Anterior cingulate cortex (tissue), 58 donors: ENCODE results near the gene IL1RAPL2.
"Not testable (repeated sequence)": the region's sequence is repeated elsewhere in the genome, so short reads cannot be mapped to it uniquely, and the experiment has no call there.

Source experiments
- DNase-seq, 58 donors: peaks; one replicate each; lab custom pipeline; 2025; lab: John Stamatoyannopoulos, UW

IL1RAPL2 gene

GRCh38 chrX:105752338-105752956 is 1186.4 kb downstream of the IL1RAPL2 start:
- peak in 1 of 58 donors; percentile 0 for DNase-seq

DNA sequence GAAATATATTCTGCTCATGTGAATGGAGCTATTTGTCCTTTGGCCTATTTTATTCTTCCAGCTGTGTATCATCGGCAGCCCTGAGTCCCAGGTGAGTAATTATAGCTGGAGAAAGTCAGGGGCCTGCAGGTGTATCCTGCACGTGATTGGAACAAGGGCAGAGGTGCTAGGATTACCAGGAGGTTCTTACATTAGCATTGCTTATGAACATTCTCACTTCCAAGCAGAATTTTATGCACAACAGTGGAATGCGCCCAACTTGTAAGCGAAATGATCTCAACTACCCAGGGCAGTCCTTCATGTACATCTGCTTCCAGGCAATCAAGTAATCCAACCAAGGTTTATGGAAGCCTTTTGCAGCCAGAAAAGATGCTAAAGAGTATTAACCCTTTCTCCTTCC is 1187.4 kb downstream of the IL1RAPL2 start:
- no peak for DNase-seq

- no peak for DNase-seq
Measured at GRCh38 chrX:105754286-105754964, 1188.4 kb downstream of the IL1RAPL2 start.

- no peak for DNase-seq
Measured at GRCh38 chrX:105755109-105755508, 1189.1 kb downstream of the IL1RAPL2 start.

DNA sequence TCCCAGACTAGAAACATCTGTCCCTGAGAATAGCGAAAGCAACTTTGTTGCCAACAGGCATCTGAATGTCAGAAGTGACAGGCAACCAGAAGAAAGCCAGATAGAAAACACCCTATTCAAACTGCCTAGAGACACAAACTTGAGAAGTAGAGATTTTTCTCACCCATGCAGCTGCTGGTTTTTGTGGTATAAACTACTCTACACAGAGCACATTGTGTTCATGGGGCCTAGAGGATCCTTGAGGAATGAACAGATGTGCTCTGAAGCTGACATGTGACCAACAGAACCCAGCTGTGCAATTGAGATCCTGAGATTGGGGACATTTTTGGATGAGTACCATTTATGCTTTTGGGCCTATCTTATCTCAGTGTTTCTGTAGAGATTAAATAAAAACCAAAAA is 1192.8 kb downstream of the IL1RAPL2 start:
- DNase-seq: no peak

GRCh38 chrX:105759598-105759997 is 1193.6 kb downstream of the IL1RAPL2 start:
- DNase-seq: no peak

GRCh38 chrX:105765691-105766090 is 1199.7 kb downstream of the IL1RAPL2 start:
- no peak for DNase-seq

- no peak for DNase-seq
Measured at GRCh38 chrX:105773801-105774200, 1207.8 kb downstream of the IL1RAPL2 start.

DNA sequence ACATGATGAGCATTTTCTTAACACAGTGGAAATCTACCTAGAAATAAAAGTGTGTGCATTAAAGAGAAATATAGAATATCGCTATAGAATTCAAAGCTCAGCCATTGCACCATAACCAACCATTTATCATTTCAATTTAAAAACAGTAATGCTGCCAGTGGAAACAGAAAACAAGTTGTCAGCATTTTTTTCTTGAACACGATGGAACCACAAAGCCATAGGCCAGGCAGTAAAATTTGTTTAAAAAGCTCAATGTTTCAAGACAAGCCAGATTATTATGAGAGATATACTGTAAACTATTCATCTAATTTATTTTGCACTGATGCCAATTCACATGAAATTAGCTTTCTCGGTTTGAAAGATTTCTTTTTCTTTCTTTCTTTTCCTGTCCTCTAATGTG is 1209.7 kb downstream of the IL1RAPL2 start:
- DNase-seq: no peak

GRCh38 chrX:105781804-105782203 is 1215.8 kb downstream of the IL1RAPL2 start:
- DNase-seq: no peak

DNA sequence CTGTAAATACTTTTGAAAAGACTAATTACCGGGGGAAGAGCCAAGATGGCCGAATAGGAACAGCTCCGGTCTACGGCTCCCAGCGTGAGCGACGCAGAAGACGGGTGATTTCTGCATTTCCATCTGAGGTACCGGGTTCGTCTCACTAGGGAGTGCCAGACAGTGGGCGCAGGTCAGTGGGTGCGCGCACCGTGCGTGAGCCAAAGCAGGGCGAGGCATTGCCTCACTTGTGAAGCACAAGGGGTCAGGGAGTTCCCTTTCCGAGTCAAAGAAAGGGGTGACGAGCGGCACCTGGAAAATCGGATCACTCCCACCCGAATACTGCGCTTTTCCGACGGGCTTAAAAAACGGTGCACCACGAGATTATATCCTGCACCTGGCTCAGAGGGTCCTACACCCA is 1230.9 kb downstream of the IL1RAPL2 start:
- DNase-seq: not testable (repeated sequence)

DNA sequence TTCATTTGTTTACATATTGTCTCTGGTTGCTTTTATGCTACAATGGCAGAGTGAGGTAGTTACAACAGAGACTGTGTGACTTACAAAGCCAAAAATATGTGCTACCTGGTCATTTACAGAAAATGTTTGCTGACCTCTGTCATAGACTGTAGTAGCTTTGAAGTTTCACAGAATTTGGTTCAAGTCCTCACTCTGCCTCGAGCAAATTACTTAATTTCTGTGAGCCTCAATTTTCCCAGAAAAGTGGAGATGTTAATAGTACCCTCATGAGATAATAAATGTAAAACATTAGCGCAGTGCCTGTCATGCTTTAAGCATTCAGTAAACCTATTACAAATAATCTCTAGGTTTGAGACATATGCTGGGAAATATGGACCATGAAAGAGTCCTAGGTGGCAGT is 1237.9 kb downstream of the IL1RAPL2 start:
- DNase-seq: no peak

- not testable (repeated sequence) for DNase-seq
Measured at GRCh38 chrX:105805655-105806054, 1239.7 kb downstream of the IL1RAPL2 start.

DNA sequence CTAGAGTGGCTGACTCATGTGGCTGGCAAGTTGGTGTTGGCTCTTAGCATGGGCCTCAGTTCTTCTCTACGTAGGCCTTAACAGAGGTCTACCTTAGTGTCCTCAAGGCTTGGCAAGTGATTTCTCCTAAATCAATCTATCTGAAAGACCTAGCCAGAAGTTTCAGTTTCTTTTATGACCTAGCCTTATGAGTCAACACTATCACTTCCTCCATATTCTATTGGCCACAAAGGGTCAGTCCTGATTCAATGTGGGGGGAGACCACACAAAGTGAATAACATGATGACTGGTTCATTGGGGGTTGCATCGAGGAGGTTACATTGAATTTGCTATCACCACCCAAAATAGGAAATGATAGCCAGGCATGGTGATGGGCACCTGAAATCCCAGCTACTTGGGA is 1250.5 kb downstream of the IL1RAPL2 start:
- DNase-seq: no peak
